Fibroblast of lung (primary cell): Measurements from ENCODE around the gene STOM. TPM values are rescaled to one million over a fixed set of nuclear protein-coding genes. Genes with fewer than 3 reads are reported as not detected.

Experiments
- DNase-seq, 2 donors: peaks; one replicate each; pipeline versions ENCODE4 v3.0.0 to v3.0.0-alpha.2; 2010; ENCODE audit warnings: low read depth in 2 of 2
- H2AFZ ChIP-seq: 2 replicates; pipeline ENCODE4 v1.5.1; 2012; ENCODE audit warnings: low read length, control low read depth, inconsistent platforms
- H3K27ac ChIP-seq: 2 replicates; pipeline ENCODE4 v1.5.1; 2011; ENCODE audit warnings: low read length, control low read depth; ENCODE audit not compliant: insufficient read depth
- H3K27me3 ChIP-seq: 2 replicates; pipeline ENCODE4 v1.5.1; 2011; ENCODE audit warnings: mild to moderate bottlenecking, low read length; ENCODE audit not compliant: control insufficient read depth, insufficient read depth
- H3K36me3 ChIP-seq: 2 replicates; pipeline ENCODE4 v1.5.1; 2011; ENCODE audit warnings: low read length; ENCODE audit not compliant: control insufficient read depth, insufficient read depth
- H3K4me1 ChIP-seq: 2 replicates; pipeline ENCODE4 v1.5.1; 2011; ENCODE audit warnings: low read length; ENCODE audit not compliant: control insufficient read depth, insufficient read depth; ENCODE audit errors: extremely low read depth
- H3K4me2 ChIP-seq: 2 replicates; pipeline ENCODE4 v1.5.1; 2011; ENCODE audit warnings: low read length, control low read depth; ENCODE audit not compliant: insufficient read depth; ENCODE audit errors: extremely low read depth
- H3K4me3 ChIP-seq, 4 experiments: fragments of 200-600 bp in 1 of 4; sonication (generic) in 1 of 4; replicated peaks in 1 of 4; 2 replicates each; pipeline ENCODE4 v1.5.1; 2011 to 2016; ENCODE audit warnings: low read length in 4 of 4, low read depth in 3 of 4, mild to moderate bottlenecking in 3 of 4, control low read depth in 2 of 4, inconsistent platforms in 1 of 4, mixed read lengths in 1 of 4; ENCODE audit not compliant: insufficient read depth in 1 of 4; ENCODE audit errors: control extremely low read depth in 1 of 4
- H3K79me2 ChIP-seq: 2 replicates; pipeline ENCODE4 v1.5.1; 2012; ENCODE audit warnings: mild to moderate bottlenecking, low read length, inconsistent platforms; ENCODE audit not compliant: control insufficient read depth, insufficient read depth
- H3K9ac ChIP-seq: 2 replicates; pipeline ENCODE4 v1.5.1; 2011; ENCODE audit warnings: mild to moderate bottlenecking, low read length, control low read depth; ENCODE audit not compliant: insufficient read depth
- H3K9me3 ChIP-seq: 2 replicates; pipeline ENCODE4 v1.5.1; 2012; ENCODE audit warnings: low read depth, low read length; ENCODE audit not compliant: control insufficient read depth, insufficient read depth
- H4K20me1 ChIP-seq: 2 replicates; pipeline ENCODE4 v1.5.1; 2011; ENCODE audit warnings: low read length; ENCODE audit not compliant: control insufficient read depth, insufficient read depth; ENCODE audit errors: extremely low read depth
- CTCF ChIP-seq, 2 donors: IDR thresholded peaks in 1 of 2; conservative IDR thresholded peaks in 1 of 2; 1 replicate in 1 of 2; 2 replicates in 1 of 2; pipeline ENCODE4 v1.5.1; 2011 to 2012; ENCODE audit warnings: low read length in 2 of 2, control low read depth in 1 of 2, inconsistent platforms in 1 of 2, low read depth in 1 of 2, mild to moderate bottlenecking in 1 of 2
- EZH2 ChIP-seq: IDR thresholded peaks from 2 replicates; pipeline ENCODE4 v1.5.1; 2012; ENCODE audit warnings: low read length, control low read depth, mild to moderate bottlenecking; ENCODE audit errors: missing control alignments
- polyA plus RNA-seq, 2 donors: library from polyadenylated mRNA; depleted of rRNA in 1 of 2; stranded (reverse) in 1 of 2; unstranded in 1 of 2; fragments of >200 nt; gene quantifications; 2 replicates each; pipeline ENCODE4 v1.2.1, GENCODE V29; 2011 to 2012; ENCODE audit warnings: missing spikeins in 1 of 2
- total RNA-seq: library from RNA; depleted of rRNA; stranded (reverse); fragments of >200 nt; gene quantifications from 2 replicates; pipeline ENCODE4 v1.2.1, GENCODE V29; 2014

Gene STOM
- total and polyA plus RNA-seq, 2 donors (not counting 1 experiment from before 2014, with no cell fraction given), result 248 to 536 TPM

- Histone ChIP-seq H3K36me3 (no peaks in the 10 kb centered on the region), H4K20me1 (no peaks in the 10 kb centered on the region), H3K9ac (no peak overlapping the region), H3K27me3 (no peaks in the 10 kb centered on the region), H3K27ac (no peak overlapping the region), H2AFZ (no peak overlapping the region), H3K9me3 (no peaks in the 10 kb centered on the region), H3K4me1 (no peaks in the 10 kb centered on the region), H3K4me3 (no peak overlapping the region), H3K79me2 (no peaks in the 10 kb centered on the region), H3K4me2 (no peak overlapping the region)
- TF ChIP-seq EZH2, result no peak
- TF ChIP-seq CTCF (conservative IDR thresholded peaks at IDR 0.05 in 1 of 2, IDR thresholded peaks at IDR 0.05 in 1 of 2; ENCODE audit: low read depth in 1 of 2, low read length in 2 of 2), result no peak
- DNase-seq, result no peak
Measured at GRCh38 chr9:121380846-121381245, 10.8 kb upstream of the STOM start.

GRCh38 chr9:121376214-121376830, 6.3 kb upstream of the STOM start:
- TF ChIP-seq EZH2 (no peak), CTCF (conservative IDR thresholded peaks at IDR 0.05 in 1 of 2, IDR thresholded peaks at IDR 0.05 in 1 of 2; ENCODE audit: low read depth in 1 of 2, low read length in 2 of 2) (peak in 1 of 2 donors; percentile 34)

GRCh38 chr9:121373011-121373729, 3.1 kb upstream of the STOM start:
- H3K4me2 ChIP-seq, result peak overlapping the region; percentile 68

More at GRCh38 chr9:121376214-121376830, 6.3 kb upstream of the STOM start:
- H3K4me1 ChIP-seq, result peaks cover 13% of the 10 kb centered on the region
- H3K27me3 ChIP-seq, result no peaks in the 10 kb centered on the region
- H3K79me2 ChIP-seq, result no peaks in the 10 kb centered on the region
- H3K27ac ChIP-seq, result no peak overlapping the region
- no peak overlapping the region for H3K4me2 ChIP-seq
- no peak overlapping the region for H3K9ac ChIP-seq
- H3K36me3 ChIP-seq, result no peaks in the 10 kb centered on the region
- H2AFZ ChIP-seq, result no peak overlapping the region
- no peaks in the 10 kb centered on the region for H3K9me3 ChIP-seq
- no peaks in the 10 kb centered on the region for H4K20me1 ChIP-seq
- peak; percentile 19 to 71 for DNase-seq
- H3K4me3 ChIP-seq, result no peak overlapping the region

More at GRCh38 chr9:121373011-121373729, 3.1 kb upstream of the STOM start:
- H3K9ac ChIP-seq, result no peak overlapping the region
- peak; percentile 25 to 80 for DNase-seq
- peaks cover 13% of the 10 kb centered on the region for H3K4me1 ChIP-seq
- TF ChIP-seq EZH2 (no peak), CTCF (conservative IDR thresholded peaks at IDR 0.05 in 1 of 2, IDR thresholded peaks at IDR 0.05 in 1 of 2; ENCODE audit: low read depth in 1 of 2, low read length in 2 of 2) (no peak)
- H3K27me3 ChIP-seq, result no peaks in the 10 kb centered on the region
- H3K27ac ChIP-seq, result peak overlapping the region; percentile 30
- H3K79me2 ChIP-seq, result peaks cover 16% of the 10 kb centered on the region
- H3K9me3 ChIP-seq, result no peaks in the 10 kb centered on the region
- H4K20me1 ChIP-seq, result no peaks in the 10 kb centered on the region
- H3K4me3 ChIP-seq, result peak overlapping the region in 2 of 4 experiments; percentile 1 to 18
- no peak overlapping the region for H2AFZ ChIP-seq
- no peaks in the 10 kb centered on the region for H3K36me3 ChIP-seq
